GM23338 (cell line): ENCODE measurements around the gene SGPP1. TPM values are rescaled to one million over a fixed set of nuclear protein-coding genes. Genes with fewer than 3 reads are reported as not detected.

ENCODE experiments used
- ATAC-seq: fragments of 200-7000 bp; cut with Tn5 transposase; 3 replicates; pipeline ENCODE4 v1.9.1; 2020
- DNase-seq: peaks from one replicate; pipeline ENCODE4 v3.0.0-alpha.2; 2015; ENCODE audit warnings: low spot score
- H2AFZ ChIP-seq: fragments of 200-600 bp; sonication (generic); 2 replicates; pipeline ENCODE4 v1.8.0; 2016; ENCODE audit warnings: antibody characterized with exemption, mild to moderate bottlenecking, moderate library complexity
- H3F3A ChIP-seq: fragments of 200-600 bp; sonication (generic); replicated peaks from 2 replicates; pipeline ENCODE4 v1.8.0; 2017; ENCODE audit warnings: antibody characterized with exemption, mixed run types, low read depth
- H3K27ac ChIP-seq: fragments of 200-600 bp; sonication (generic); 2 replicates; pipeline ENCODE4 v1.6.1; 2016; ENCODE audit warnings: low read depth
- H3K27me3 ChIP-seq: fragments of 200-600 bp; sonication (generic); 2 replicates; pipeline ENCODE4 v1.8.0; 2016; ENCODE audit warnings: mild to moderate bottlenecking, mixed run types, moderate library complexity; ENCODE audit not compliant: insufficient read depth
- H3K36me3 ChIP-seq: fragments of 200-600 bp; sonication (generic); 2 replicates; pipeline ENCODE4 v1.8.0; 2016; ENCODE audit warnings: mild to moderate bottlenecking; ENCODE audit not compliant: insufficient read depth
- H3K4me1 ChIP-seq: fragments of 200-600 bp; sonication (generic); 2 replicates; pipeline ENCODE4 v1.8.0; 2016; ENCODE audit warnings: mild to moderate bottlenecking, moderate library complexity; ENCODE audit not compliant: insufficient read depth
- H3K4me2 ChIP-seq: fragments of 200-600 bp; sonication (generic); 2 replicates; pipeline ENCODE4 v1.7.1; 2017; ENCODE audit warnings: mixed run types
- H3K4me3 ChIP-seq: fragments of 200-600 bp; sonication (generic); 2 replicates; pipeline ENCODE4 v1.6.1; 2016; ENCODE audit warnings: mixed run types
- H3K79me2 ChIP-seq: fragments of 200-600 bp; sonication (generic); replicated peaks from 2 replicates; pipeline ENCODE4 v1.8.0; 2017; ENCODE audit warnings: mild to moderate bottlenecking; ENCODE audit not compliant: insufficient read depth
- H3K9me2 ChIP-seq: fragments of 200-600 bp; sonication (generic); 2 replicates; pipeline ENCODE4 v1.8.0; 2017; ENCODE audit not compliant: insufficient read depth
- H4K20me1 ChIP-seq: fragments of 200-600 bp; sonication (generic); replicated peaks from 2 replicates; pipeline ENCODE4 v1.8.0; 2017; ENCODE audit warnings: mild to moderate bottlenecking; ENCODE audit not compliant: insufficient read depth
- H3K27ac Mint-ChIP-seq: 2 replicates; pipeline ENCODE4 v1.8.0; 2020; ENCODE audit warnings: inconsistent platforms, mild to moderate bottlenecking, moderate library complexity, mixed read lengths
- H3K27me3 Mint-ChIP-seq: 3 replicates; pipeline ENCODE4 v1.8.0; 2022; ENCODE audit warnings: low read depth, mild to moderate bottlenecking, moderate library complexity, mixed read lengths, inconsistent platforms; ENCODE audit not compliant: insufficient read depth, poor library complexity
- H3K36me3 Mint-ChIP-seq: 3 replicates; pipeline ENCODE4 v1.8.0; 2021; ENCODE audit warnings: low read depth, mild to moderate bottlenecking, inconsistent platforms, moderate library complexity, mixed read lengths
- H3K4me1 Mint-ChIP-seq: 3 replicates; pipeline ENCODE4 v1.8.0; 2020; ENCODE audit warnings: mild to moderate bottlenecking, inconsistent platforms, mixed read lengths
- H3K4me3 Mint-ChIP-seq: 3 replicates; pipeline ENCODE4 v1.8.0; 2021; ENCODE audit warnings: moderate library complexity, mild to moderate bottlenecking, inconsistent platforms, mixed read lengths
- H3K9me3 Mint-ChIP-seq: 3 replicates; pipeline ENCODE4 v1.8.0; 2020; ENCODE audit warnings: moderate library complexity, mild to moderate bottlenecking, inconsistent platforms, mixed read lengths
- EZH2phosphoT487 ChIP-seq: fragments of 200-600 bp; sonication (generic); IDR thresholded peaks from one replicate; pipeline ENCODE4 v1.8.1; 2018; ENCODE audit warnings: antibody characterized with exemption; ENCODE audit not compliant: unreplicated experiment
- JUNB ChIP-seq: IDR thresholded peaks from one replicate; pipeline ENCODE4 v1.6.1; 2016; ENCODE audit warnings: antibody characterized with exemption; ENCODE audit not compliant: unreplicated experiment
- NANOG ChIP-seq: IDR thresholded peaks from 2 replicates; pipeline ENCODE4 v1.6.1; 2016; ENCODE audit warnings: antibody characterized with exemption, borderline replicate concordance
- STAT1 ChIP-seq: IDR thresholded peaks from one replicate; pipeline ENCODE4 v1.6.1; 2016; ENCODE audit warnings: antibody characterized with exemption; ENCODE audit not compliant: unreplicated experiment
- ZNF114 ChIP-seq: fragments of 250-450 bp; sonication (Bioruptor Pico); IDR thresholded peaks from 2 replicates; pipeline ENCODE4 v1.5.0; 2020; ENCODE audit warnings: mild to moderate bottlenecking, moderate library complexity
- ZNF331 ChIP-seq: fragments of 250-450 bp; sonication (Bioruptor Pico); IDR thresholded peaks from 2 replicates; pipeline ENCODE4 v1.5.0; 2020; ENCODE audit warnings: low read depth, mild to moderate bottlenecking, moderate library complexity
- polyA plus RNA-seq: library from polyadenylated mRNA; unstranded; fragments of >200 nt; fragmentation: Nextera tagmentation; extraction: Ambion mirVana; gene quantifications from 2 replicates; pipeline ENCODE4 v1.2.1, GENCODE V29; 2016
- total RNA-seq: library from RNA; depleted of rRNA; stranded (reverse); fragments of >200 nt; shearing (Covaris generic); gene quantifications from 2 replicates; pipeline ENCODE4 v1.2.3, GENCODE V29; 2014
- TF ChIP-seq, protein P1 (sequence below): fragments of 250-450 bp; sonication (Bioruptor Pico); IDR thresholded peaks from 2 replicates; pipeline ENCODE4 v1.5.0; 2020; ENCODE audit warnings: mild to moderate bottlenecking, moderate library complexity
- TF ChIP-seq, protein P2 (sequence below): IDR thresholded peaks from 2 replicates; pipeline ENCODE4 v1.6.1; 2016; ENCODE audit warnings: antibody characterized with exemption
- TF ChIP-seq, protein P3 (sequence below): IDR thresholded peaks from one replicate; pipeline ENCODE4 v1.6.1; 2018; ENCODE audit warnings: antibody characterized with exemption; ENCODE audit not compliant: unreplicated experiment

The SGPP1 gene
- total and polyA plus RNA-seq, 2 experiments from 2014 or later: 4.2 to 11.1 TPM

DNA sequence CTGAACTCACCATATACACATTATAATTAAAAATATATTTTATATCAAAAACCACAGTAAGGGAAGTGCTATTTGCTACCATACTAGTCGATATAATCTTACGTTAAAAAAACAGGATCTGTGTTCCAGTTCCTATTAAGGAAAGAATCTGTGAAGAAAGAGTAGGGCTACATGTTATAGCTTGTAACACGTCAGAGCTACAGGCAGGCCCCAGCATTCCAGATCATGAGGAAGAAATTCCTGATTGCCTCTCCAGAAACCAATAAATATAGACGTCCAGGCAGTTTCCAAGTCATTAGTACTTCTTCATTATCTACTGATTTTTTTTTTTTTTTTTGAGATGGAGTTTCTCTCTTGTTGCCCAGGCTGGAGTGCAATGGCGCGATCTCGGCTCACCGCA, 20.6 kb downstream of the SGPP1 start:
- TF ChIP-seq NANOG (no peak), JUNB (no peak), ZNF114 (CRISPR knock-in tag) (no peak)
- TF ChIP-seq, protein P1, sequence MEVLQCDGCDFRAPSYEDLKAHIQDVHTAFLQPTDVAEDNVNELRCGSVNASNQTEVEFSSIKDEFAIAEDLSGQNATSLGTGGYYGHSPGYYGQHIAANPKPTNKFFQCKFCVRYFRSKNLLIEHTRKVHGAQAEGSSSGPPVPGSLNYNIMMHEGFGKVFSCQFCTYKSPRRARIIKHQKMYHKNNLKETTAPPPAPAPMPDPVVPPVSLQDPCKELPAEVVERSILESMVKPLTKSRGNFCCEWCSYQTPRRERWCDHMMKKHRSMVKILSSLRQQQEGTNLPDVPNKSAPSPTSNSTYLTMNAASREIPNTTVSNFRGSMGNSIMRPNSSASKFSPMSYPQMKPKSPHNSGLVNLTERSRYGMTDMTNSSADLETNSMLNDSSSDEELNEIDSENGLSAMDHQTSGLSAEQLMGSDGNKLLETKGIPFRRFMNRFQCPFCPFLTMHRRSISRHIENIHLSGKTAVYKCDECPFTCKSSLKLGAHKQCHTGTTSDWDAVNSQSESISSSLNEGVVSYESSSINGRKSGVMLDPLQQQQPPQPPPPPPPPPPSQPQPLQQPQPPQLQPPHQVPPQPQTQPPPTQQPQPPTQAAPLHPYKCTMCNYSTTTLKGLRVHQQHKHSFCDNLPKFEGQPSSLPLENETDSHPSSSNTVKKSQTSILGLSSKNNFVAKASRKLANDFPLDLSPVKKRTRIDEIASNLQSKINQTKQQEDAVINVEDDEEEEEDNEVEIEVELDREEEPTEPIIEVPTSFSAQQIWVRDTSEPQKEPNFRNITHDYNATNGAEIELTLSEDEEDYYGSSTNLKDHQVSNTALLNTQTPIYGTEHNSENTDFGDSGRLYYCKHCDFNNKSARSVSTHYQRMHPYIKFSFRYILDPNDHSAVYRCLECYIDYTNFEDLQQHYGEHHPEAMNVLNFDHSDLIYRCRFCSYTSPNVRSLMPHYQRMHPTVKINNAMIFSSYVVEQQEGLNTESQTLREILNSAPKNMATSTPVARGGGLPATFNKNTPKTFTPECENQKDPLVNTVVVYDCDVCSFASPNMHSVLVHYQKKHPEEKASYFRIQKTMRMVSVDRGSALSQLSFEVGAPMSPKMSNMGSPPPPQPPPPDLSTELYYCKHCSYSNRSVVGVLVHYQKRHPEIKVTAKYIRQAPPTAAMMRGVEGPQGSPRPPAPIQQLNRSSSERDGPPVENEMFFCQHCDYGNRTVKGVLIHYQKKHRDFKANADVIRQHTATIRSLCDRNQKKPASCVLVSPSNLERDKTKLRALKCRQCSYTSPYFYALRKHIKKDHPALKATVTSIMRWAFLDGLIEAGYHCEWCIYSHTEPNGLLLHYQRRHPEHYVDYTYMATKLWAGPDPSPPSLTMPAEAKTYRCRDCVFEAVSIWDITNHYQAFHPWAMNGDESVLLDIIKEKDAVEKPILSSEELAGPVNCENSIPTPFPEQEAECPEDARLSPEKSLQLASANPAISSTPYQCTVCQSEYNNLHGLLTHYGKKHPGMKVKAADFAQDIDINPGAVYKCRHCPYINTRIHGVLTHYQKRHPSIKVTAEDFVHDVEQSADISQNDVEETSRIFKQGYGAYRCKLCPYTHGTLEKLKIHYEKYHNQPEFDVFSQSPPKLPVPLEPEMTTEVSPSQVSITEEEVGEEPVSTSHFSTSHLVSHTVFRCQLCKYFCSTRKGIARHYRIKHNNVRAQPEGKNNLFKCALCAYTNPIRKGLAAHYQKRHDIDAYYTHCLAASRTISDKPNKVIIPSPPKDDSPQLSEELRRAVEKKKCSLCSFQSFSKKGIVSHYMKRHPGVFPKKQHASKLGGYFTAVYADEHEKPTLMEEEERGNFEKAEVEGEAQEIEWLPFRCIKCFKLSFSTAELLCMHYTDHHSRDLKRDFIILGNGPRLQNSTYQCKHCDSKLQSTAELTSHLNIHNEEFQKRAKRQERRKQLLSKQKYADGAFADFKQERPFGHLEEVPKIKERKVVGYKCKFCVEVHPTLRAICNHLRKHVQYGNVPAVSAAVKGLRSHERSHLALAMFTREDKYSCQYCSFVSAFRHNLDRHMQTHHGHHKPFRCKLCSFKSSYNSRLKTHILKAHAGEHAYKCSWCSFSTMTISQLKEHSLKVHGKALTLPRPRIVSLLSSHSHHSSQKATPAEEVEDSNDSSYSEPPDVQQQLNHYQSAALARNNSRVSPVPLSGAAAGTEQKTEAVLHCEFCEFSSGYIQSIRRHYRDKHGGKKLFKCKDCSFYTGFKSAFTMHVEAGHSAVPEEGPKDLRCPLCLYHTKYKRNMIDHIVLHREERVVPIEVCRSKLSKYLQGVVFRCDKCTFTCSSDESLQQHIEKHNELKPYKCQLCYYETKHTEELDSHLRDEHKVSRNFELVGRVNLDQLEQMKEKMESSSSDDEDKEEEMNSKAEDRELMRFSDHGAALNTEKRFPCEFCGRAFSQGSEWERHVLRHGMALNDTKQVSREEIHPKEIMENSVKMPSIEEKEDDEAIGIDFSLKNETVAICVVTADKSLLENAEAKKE: no peak
- TF ChIP-seq, protein P2, sequence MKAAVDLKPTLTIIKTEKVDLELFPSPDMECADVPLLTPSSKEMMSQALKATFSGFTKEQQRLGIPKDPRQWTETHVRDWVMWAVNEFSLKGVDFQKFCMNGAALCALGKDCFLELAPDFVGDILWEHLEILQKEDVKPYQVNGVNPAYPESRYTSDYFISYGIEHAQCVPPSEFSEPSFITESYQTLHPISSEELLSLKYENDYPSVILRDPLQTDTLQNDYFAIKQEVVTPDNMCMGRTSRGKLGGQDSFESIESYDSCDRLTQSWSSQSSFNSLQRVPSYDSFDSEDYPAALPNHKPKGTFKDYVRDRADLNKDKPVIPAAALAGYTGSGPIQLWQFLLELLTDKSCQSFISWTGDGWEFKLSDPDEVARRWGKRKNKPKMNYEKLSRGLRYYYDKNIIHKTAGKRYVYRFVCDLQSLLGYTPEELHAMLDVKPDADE: no peak
- Histone ChIP-seq H2AFZ (no peak overlapping the region), H4K20me1 (no peaks in the 10 kb centered on the region), H3K27me3 (no peaks in the 10 kb centered on the region), H3K4me3 (no peak overlapping the region), H3K4me2 (no peak overlapping the region), H3K79me2 (no peaks in the 10 kb centered on the region), H3K36me3 (no peaks in the 10 kb centered on the region), H3F3A (no peaks in the 10 kb centered on the region), H3K9me2 (no peaks in the 10 kb centered on the region), H3K4me1 (no peaks in the 10 kb centered on the region), H3K27ac (no peak overlapping the region)
- Mint-ChIP-seq H3K27ac (no peak overlapping the region), H3K4me3 (no peak overlapping the region), H3K36me3 (peaks cover 2% of the 10 kb centered on the region; the same call in 2 of the 3 replicates), H3K9me3 (no peaks in the 10 kb centered on the region; the same call in 1 of the 3 replicates), H3K27me3 (no peaks in the 10 kb centered on the region), H3K4me1 (no peaks in the 10 kb centered on the region)
- no peak for DNase-seq
- ATAC-seq: no peak

DNA sequence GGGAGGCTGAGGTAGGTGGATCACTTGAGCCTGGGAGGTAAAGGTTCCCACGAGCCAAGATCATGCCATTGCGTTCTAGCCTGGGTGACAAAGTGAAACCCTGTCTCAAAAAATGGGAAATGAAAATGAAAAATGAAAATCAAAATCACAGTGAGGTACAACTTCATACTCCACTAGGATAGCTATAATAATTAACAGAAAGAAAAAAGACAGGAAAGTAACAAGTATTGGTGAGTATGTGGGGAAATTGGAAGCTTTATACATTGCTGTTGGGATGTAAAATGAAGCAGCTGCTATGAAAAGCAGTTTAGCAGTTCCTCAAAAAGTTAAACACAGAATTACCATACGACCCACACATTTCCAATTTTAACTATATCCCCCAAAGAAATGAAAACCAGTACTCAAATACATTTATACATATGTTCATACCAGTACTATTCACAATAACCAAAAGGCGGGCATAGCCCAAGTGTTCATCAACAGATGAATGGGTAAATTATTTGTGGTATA, 22.2 kb downstream of the SGPP1 start:
- H3K4me1 Mint-ChIP-seq: peaks cover 4% of the 10 kb centered on the region
- no peaks in the 10 kb centered on the region for H3K27me3 Mint-ChIP-seq
- no peak overlapping the region for H3K4me3 Mint-ChIP-seq
- no peak overlapping the region for H2AFZ ChIP-seq
- no peaks in the 10 kb centered on the region; the same call in 2 of the 3 replicates for H3K9me3 Mint-ChIP-seq
- H3K27me3 ChIP-seq: no peaks in the 10 kb centered on the region
- H3K4me1 ChIP-seq: no peaks in the 10 kb centered on the region
- no peak overlapping the region for H3K27ac ChIP-seq
- H3K4me2 ChIP-seq: no peak overlapping the region
- no peaks in the 10 kb centered on the region for H3K36me3 Mint-ChIP-seq
- no peaks in the 10 kb centered on the region for H3K36me3 ChIP-seq
- no peaks in the 10 kb centered on the region for H3K79me2 ChIP-seq
- no peaks in the 10 kb centered on the region for H3F3A ChIP-seq
- DNase-seq: no peak
- ATAC-seq: no peak
- no peak overlapping the region for H3K27ac Mint-ChIP-seq
- H4K20me1 ChIP-seq: no peaks in the 10 kb centered on the region
- H3K4me3 ChIP-seq: no peak overlapping the region
- no peaks in the 10 kb centered on the region for H3K9me2 ChIP-seq
- TF ChIP-seq ZNF331 (CRISPR knock-in tag): no peak
- no peak for TF ChIP-seq NANOG
- TF ChIP-seq EZH2phosphoT487: no peak
- TF ChIP-seq, protein P3, sequence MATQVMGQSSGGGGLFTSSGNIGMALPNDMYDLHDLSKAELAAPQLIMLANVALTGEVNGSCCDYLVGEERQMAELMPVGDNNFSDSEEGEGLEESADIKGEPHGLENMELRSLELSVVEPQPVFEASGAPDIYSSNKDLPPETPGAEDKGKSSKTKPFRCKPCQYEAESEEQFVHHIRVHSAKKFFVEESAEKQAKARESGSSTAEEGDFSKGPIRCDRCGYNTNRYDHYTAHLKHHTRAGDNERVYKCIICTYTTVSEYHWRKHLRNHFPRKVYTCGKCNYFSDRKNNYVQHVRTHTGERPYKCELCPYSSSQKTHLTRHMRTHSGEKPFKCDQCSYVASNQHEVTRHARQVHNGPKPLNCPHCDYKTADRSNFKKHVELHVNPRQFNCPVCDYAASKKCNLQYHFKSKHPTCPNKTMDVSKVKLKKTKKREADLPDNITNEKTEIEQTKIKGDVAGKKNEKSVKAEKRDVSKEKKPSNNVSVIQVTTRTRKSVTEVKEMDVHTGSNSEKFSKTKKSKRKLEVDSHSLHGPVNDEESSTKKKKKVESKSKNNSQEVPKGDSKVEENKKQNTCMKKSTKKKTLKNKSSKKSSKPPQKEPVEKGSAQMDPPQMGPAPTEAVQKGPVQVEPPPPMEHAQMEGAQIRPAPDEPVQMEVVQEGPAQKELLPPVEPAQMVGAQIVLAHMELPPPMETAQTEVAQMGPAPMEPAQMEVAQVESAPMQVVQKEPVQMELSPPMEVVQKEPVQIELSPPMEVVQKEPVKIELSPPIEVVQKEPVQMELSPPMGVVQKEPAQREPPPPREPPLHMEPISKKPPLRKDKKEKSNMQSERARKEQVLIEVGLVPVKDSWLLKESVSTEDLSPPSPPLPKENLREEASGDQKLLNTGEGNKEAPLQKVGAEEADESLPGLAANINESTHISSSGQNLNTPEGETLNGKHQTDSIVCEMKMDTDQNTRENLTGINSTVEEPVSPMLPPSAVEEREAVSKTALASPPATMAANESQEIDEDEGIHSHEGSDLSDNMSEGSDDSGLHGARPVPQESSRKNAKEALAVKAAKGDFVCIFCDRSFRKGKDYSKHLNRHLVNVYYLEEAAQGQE: no peak
- no peak for TF ChIP-seq STAT1
- no peak for TF ChIP-seq ZNF114 (CRISPR knock-in tag)
